ENCODE measurements around the gene THOC2.
"Not testable (repeated sequence)": the region's sequence is repeated elsewhere in the genome, so short reads cannot be mapped to it uniquely, and the experiment has no call there.

THOC2 gene

DNA sequence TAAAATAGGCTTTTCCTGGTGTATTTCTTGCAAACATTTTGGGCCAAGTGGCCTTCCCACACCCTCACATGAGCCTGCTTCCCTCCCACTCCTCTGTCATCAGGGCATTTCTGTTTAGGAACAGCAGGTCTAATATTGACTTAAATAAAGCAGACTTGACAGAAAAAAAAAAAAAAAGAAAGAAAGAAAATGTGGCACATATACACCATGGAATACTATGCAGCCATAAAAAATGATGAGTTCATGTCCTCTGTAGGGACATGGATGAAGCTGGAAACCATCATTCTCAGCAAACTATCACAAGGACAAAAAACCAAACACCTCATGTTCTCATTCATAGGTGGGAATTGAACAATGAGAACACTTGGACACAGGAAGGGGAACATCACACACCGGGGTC lies 2.3 kb upstream of the THOC2 start:
- DNase-seq (ENCODE audit: low read depth), result not testable (repeated sequence)

DNA sequence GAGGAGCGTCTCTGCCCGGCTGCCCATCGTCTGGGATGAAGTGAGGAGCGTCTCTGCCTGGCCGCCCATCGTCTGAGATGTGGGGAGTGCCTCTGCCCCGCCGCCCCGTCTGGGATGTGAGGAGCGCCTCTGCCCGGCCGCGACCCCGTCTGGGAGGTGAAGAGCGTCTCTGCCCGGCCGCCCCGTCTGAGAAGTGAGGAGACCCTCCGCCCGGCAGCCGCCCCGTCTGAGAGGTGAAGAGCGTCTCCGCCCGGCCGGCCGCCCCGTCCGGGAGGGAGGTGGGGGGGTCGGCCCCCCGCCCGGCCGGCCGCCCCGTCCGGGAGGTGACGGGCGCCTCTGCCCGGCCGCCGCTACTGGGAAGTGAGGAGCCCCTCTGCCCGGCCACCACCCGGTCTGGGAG lies 1.2 kb upstream of the THOC2 start:
- DNase-seq (ENCODE audit: low read depth), result not testable (repeated sequence)

DNA sequence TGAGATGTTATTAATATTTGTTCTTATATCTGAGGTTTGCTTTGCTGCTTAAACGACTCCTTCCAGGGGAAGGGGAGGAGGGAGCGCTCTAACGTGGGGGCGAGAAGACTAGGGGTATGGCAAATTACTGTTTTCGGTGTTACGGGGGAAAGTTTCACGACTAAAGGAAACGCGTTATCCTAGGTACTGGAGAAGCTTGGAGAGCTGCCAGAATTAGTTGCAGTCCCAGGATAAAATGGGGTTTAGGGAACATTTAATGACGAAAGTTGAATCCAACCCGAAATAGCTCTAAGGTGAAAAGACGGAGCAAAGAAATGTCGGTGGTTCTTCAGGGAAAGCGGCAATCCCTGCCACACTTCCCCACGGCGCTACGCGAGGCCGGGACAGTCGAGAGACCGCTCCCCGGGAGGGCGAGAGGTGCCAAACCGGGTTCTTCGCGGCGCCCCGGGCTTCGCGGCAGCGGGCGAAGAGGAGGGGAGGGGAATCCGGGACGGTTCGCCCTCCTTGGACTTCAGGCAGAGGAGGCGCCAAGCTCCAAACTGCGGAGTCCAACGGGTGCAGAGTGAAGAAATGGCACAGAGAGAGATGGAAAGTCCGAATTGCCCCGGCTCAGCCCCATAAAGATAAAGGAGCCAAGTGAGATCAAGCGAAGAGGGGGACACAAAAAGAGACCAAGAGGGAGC lies 724 bp downstream of the THOC2 start:
- no peak for DNase-seq (ENCODE audit: low read depth)

DNA sequence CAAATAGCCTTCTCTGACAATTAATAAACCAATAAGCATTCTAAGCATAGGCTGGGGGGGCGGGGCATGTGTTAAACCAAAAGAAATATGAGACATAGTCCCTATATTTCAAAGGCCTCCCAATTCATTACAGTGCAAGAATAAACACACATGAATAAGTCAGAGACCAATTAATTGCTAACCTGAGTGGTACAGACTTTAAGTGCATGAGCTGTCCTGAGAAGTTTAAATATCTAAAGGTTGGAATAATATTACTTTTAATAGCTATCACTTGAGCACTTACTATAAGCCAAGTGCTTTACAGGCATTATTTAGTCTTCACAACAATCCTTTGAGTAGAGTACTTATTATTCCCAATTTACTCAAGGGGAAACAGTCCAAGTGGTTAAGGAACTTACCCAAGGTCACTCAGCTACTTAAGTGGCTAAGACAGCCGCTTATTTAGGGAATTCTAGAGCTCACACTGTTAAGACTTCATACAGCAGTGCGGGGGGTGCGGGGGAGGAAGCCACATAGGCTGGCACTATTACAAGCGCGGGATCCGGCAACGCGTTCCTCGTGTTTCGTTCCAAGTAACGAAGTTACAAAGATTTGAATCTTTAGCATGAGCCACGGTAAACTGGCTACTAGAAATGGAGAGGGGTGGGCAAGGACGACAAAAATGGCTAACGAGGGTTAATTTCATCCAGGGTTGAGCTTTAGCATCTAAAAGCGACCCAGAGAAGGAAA lies 1.4 kb downstream of the THOC2 start:
- no peak for DNase-seq (ENCODE audit: low read depth)

DNA sequence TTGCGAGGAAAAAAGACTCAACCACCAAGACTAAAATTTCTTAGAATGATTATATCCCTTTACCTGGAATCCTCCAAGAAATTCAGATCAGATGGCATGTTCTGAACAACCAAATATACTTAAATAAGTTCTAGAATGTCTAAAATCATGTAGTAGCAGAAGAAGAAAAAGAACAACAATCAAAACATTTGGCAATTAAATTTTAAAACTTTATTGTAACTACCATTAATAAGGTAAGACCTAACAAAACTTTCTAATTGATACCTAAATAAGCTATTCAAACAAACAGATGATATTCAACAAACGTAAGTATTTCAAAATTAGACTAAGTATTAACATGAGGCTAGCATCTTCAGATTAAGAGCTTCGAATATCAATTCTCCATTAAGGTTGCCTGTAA lies 4.3 kb downstream of the THOC2 start:
- DNase-seq (ENCODE audit: low read depth), result no peak

DNA sequence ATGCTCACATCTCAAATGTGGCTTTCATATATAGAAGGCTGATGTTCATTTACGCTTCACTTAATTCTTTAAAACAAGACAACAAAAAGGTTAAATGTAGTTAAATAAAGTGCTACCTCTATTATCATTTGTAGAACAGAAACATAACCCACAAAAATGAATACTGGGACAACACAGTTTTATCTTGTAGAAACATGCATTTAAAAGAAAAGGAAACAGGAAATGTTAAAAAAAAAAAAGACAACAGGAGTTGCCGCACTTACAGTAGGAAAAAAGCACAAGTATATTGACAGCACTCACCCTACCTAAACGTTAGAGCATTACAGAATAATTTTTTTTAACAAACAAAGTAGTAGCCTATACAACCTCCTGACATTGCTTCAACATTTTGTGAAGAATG lies 4.8 kb downstream of the THOC2 start:
- DNase-seq (ENCODE audit: low read depth), result no peak

DNA sequence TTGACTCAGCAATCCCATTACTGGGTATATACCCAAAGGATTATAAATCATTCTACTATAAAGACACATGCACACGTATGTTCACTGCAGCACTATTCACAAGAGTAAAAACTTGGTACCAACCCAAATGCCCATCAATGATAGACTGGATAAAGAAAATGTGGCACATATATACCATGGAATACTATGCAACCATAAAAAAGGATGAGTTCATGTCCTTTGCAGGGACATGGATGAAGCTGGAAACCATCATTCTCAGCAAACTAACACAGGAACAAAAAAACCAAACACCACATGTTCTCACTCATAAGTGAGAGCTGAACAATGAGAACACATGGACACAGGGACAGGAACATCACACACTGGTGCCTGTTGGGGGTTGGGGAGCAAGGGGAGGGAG lies 10.7 kb downstream of the THOC2 start:
- not testable (repeated sequence) for DNase-seq (ENCODE audit: low read depth)

DNA sequence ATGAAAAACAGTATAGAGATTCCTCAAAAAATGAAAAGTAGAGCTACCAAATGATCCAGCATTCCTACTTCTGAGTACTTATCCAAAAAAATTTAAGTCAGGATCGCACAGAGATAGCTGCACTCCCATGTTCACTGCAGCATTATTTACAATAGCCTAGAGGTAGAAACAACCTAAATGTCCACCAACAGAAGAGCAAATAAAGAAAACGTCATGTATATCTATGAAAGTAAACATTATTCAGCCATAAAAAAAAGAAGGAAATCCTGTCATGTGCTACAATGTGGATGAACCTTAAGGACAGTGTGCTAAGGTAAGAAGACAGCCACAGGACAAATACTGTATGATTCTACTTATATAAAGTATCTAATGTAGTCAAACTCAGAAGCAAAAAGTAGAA lies 12.4 kb downstream of the THOC2 start:
- no peak for DNase-seq (ENCODE audit: low read depth)

DNA sequence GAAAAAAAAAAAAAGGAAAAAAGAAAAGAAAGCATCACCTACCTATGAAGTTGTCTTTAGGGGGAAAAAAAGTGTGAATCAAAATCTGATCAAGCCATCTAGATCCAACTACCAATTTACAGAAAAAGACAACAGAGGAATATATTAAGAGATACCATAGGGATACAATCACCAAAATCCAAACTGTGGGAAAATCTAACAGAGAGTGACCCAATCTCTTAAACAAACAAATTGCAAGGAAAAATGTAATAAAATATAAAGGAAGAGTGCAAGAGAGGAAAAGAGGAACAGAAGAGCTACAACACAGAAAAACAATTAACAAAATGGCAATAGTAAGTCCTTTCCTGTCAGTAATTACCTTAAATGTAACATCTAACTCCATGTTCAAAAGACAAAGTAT lies 19.0 kb downstream of the THOC2 start:
- no peak for DNase-seq (ENCODE audit: low read depth)

DNA sequence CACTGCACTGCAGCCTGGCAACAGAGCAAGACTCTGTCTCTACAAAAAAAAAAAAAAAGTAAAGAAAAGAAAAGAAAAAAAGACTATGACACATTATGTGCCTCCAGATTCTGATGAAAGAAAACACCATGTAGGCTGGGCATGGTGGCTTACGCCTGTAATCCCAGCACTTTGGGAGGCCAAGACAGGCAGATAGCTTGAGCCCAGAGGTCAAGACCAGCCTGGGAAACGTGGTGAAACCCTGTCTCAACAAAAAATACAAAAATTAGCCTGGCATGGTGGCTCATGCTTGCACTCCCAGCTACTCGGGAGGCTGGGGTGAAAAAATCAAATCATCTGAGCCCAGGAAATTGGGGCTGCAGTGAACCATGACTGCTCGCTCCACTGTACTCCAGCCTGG lies 19.4 kb downstream of the THOC2 start:
- no peak for DNase-seq (ENCODE audit: low read depth)

DNA sequence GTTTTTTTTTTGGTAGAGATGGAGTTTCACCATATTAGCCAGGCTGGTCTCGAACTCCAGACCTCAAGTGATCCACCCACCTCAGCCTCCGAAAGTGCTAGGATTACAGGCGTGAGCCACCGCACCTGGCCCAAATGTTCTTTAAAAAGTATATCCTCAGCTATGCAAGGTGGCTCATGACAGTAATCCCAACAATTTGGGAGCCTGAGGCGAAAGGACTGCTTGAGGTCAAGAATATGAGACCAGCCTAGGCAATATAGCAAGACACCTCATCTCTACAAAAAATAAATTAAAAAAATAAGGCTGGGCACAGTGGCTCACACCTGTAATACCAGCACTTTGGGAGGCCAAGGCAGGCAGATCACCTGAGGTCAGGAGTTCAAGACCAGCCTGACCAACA lies 21.7 kb downstream of the THOC2 start:
- DNase-seq (ENCODE audit: low read depth), result not testable (repeated sequence)

DNA sequence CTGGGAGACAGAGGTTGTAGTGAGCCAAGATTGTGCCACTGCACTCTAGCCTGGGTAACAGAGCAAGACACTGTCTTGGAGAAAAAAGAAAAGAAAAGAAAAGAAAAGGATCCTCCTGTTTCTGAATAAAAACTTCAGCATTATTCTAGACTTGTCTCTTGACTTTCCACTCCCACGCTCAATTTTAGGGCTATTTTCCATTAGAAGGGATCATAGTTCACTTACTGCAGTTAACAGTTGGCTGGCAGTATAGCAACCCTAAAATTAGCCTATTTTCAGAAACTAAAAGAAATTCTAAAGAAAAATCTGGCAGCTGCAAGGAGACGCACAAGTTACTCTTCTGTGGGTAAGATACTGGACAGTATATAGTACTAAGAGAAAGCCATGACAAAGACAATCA lies 28.1 kb downstream of the THOC2 start:
- no peak for DNase-seq (ENCODE audit: low read depth)

DNA sequence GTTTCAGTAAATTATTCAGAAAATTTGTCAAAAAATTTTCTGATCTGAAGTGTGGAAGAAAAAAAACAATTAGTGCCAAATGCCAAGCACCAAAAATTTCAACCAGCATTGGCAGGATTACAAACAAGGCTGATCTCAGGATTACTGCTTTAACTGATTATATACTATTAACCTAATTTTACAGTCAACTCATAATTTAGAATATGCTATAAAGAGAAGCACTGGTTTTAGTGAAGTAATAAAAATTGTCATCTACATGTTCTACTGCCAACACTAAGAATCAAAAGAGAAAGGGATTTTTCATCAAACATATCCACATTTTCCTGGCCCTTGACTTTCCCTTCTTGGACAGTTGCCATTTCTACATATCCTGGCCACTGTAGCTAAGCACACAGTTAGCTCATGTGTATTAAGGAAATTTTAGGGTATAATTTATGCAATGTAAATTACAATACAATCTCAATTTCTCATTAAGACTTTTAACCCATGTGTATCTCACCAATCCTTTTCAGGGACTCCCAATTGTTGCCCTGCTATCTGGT lies 33.8 kb downstream of the THOC2 start:
- DNase-seq (ENCODE audit: low read depth), result no peak

DNA sequence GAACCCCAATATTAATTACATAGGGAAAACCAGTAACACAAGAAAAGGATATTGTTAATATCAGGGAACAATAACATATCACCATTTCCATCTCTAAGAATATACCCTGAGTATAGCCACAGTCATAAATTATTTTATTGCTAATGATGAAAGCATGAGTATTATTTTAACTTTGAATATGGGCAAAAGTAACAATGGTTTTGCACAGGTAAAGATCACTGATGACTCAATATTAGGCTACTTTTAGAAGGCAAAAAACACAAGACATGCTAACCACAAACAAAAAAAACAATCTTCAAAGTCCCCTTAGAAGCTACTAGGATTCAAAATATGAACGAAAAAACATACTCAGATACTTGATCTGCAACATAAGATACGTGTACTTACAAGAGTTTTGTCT lies 36.5 kb downstream of the THOC2 start:
- no peak for DNase-seq (ENCODE audit: low read depth)

DNA sequence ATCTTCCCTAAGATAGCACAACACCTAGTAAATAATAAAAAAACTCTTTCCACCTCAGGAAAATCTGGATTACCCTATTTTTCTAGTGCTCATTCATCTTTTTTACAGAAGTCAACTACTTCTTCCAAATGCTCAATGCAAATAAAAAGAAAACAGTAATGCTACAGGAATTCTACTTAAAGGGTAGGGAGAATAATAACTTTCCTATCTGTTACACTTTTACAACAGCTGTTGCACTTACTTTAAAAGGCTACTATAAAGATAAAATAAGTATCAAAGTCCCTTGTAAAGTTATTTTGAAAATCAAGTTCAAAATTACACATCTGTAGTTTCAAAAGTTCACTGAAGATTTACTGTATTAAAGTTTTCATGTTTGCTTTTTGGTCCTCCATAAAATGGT lies 37.6 kb downstream of the THOC2 start:
- DNase-seq (ENCODE audit: low read depth), result no peak

DNA sequence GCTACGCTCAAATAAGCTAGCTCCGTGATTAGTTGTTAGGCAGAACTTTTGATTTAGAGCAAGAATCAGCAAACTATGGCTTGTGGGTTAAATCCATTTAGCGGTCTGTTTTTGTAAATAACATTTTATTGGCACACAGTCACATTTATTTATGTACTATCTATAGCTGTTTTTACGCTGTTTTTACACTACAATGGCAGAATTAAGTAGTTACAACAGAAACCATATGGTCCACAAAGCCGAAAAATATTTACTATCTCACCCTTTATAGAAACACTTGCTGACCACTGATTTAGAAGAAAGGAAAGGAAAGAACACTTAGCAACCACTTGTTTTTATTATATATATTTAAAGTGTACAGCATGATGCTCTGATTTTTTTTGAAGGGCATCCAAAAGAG lies 41.1 kb downstream of the THOC2 start:
- DNase-seq (ENCODE audit: low read depth), result no peak

DNA sequence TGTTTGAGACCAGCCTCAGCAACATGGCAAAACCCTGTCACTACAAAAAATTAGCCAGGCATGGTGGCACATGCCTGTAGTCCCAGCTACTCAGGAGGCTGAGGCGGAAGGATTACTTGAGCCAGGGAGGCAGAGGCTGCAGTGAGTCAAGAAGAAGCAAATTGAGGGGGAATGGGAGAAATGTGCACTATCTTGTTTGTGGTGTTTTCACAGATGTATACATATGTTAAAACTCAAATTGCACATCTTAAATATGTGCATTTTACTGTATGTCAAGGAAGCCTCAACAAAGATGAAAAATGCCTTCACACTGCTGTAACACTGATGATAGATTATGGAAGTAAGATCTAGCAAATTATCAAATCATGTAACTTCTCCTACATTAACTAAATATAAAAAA lies 44.3 kb downstream of the THOC2 start:
- no peak for DNase-seq (ENCODE audit: low read depth)

DNA sequence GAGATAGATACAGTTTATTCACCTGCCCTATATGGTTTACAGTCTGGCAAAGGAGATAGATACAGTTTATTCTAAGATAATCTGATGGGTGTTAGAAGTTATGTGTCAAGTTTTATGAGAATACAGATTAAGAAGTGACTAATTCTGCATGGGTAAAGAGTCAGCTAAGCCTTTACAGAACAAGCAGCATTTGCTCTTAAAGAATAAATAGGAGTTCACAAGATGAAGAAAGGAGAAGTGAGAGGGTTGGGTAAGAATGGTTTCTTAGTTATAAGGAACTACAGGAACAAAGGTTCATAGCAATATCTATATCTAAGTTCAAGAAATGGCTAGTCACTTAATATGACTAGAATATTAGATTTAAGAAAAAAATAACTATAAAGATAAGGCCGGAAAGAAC lies 47.6 kb downstream of the THOC2 start:
- DNase-seq (ENCODE audit: low read depth), result no peak

DNA sequence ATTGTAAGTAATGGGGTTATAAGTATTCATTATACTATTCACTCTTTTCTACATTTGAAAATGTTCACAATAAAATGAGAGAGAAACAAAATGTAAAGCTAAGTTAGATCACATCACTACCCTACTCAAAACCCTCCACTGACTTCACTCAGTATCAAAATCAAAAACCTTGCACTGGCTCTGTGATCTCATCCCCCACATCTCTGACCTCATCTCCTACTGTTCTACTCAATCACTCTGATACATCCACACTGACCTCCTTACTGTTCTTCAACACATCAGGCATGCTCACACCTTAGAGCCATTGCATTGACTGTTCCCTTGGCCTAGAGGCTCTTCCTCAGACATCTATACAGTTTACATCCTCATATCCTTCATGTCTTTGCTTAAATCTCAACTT lies 50.7 kb downstream of the THOC2 start:
- no peak for DNase-seq (ENCODE audit: low read depth)

DNA sequence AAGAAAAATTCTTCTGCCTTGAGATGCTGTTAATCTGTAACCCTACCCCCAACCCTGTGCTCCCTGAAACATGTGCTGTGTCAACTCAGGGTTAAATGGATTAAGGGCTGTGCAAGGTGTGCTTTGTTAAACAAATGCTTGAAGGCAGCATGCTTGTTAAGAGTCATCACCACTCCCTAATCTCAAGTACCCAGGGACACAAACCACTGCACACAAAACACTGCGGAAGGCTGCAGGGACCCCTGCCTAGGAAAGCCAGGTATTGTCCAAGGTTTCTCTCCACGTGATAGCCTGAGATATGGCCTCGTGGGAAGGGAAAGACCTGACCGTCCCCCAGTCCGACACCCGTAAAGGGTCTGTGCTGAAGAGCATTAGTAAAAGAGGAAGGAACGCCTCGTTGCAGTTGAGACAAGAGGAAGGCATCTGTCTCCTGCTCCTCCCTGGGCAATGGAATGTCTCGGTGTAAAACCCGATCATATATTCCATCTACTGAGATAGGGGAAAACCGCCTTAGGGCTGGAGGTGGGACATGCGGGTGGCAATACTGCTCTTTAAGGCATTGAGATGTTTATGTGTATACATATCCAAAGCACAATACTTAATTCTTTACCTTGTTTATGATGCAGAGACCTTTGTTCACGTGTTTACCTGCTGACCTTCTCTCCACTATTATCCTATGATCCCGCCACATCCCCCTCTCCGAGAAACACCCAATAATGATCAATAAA lies 53.0 kb downstream of the THOC2 start:
- not testable (repeated sequence) for DNase-seq (ENCODE audit: low read depth)

DNA sequence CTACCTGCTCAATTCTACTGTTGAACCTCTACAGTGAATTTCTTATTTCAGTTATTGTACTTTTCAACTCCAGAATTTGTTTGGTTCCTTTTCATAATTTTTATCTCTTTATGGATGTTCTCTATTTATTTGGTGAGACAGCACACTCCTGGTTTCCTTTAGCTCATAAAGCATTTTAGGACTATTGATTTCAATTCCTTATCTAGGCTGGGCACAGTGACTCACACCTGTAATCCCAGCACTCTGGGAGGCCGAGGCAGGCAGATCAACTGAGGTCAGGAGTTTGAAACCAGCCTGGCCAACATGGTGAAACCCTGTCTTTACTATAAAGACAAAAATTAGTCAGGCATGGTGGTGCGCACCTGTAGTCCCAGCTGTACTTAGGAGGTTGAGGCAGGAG lies 57.7 kb downstream of the THOC2 start:
- DNase-seq (ENCODE audit: low read depth), result no peak

DNA sequence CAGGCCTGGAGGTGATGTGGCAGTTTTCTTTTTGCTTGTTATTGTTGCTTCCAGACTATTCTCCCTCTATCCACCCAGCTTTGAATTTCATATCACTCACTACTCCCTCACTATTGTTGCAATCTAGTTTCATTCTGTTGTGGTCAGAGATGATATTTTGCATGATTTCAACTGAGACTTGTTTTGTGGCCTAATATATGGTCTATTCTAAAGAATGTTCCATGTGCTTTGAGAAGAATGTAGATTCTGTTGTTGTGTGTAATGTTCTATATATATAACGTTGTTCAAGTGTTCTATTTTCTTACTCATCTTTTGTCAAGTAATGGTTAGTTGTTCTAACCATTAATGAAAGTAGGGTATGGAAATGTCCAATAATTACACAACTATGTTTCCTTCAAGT lies 59.0 kb downstream of the THOC2 start:
- DNase-seq (ENCODE audit: low read depth), result no peak

DNA sequence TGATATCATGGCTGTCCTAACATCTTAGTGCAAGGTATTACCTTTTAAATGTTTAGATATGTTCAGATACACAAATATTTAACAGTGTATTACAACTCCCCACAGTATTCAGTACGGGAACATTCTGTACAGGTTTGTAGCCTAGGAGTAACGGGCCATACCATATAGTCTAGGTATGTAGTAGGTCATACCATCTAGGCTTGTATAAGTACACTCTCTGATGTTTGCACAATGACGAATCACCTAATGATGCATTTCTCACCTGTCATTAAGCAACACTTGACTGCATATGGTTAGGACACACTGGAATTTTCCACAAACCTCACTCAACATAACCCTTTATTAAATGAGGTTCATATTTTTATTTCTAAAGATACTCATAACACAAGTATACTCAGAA lies 67.7 kb downstream of the THOC2 start:
- no peak for DNase-seq (ENCODE audit: low read depth)
